Activated CD4-positive, alpha-beta memory T cell treated with anti-CD3 and anti-CD28 coated beads for 36 hours (primary cell): Measurements from ENCODE around the gene CACNA1E. TPM values are rescaled to one million over a fixed set of nuclear protein-coding genes. Genes with fewer than 3 reads are reported as not detected.

Source experiments
- CTCF ChIA-PET: fragments of 350-600 bp; sonication (Branson Sonifier 250); formaldehyde crosslinking; loops from one replicate; lab custom pipeline; 2021; ENCODE audit warnings: antibody characterized with exemption, inconsistent platforms; lab: Charles Lee
- POLR2A ChIA-PET: fragments of 350-600 bp; sonication (Branson Sonifier 250); formaldehyde crosslinking; loops from one replicate; lab custom pipeline; 2021; ENCODE audit warnings: antibody characterized with exemption; lab: Charles Lee
- DNase-seq: peaks from one replicate; pipeline ENCODE4 v3.0.0-alpha.2; 2020
- H3K27ac Mint-ChIP-seq: one replicate; pipeline ENCODE4 v1.8.0; 2021; ENCODE audit warnings: mixed read lengths
- H3K27me3 Mint-ChIP-seq: one replicate; pipeline ENCODE4 v1.8.0; 2021; ENCODE audit warnings: mixed read lengths
- H3K36me3 Mint-ChIP-seq: one replicate; pipeline ENCODE4 v1.8.0; 2021; ENCODE audit warnings: mixed read lengths
- H3K4me1 Mint-ChIP-seq: one replicate; pipeline ENCODE4 v1.8.0; 2021; ENCODE audit warnings: low read depth, mixed read lengths
- H3K4me3 Mint-ChIP-seq: one replicate; pipeline ENCODE4 v1.8.0; 2021; ENCODE audit warnings: mild to moderate bottlenecking, mixed read lengths
- H3K9me3 Mint-ChIP-seq: one replicate; pipeline ENCODE4 v1.8.0; 2021; ENCODE audit warnings: mixed read lengths
- intact Hi-C: fragments of 100-400 bp; cut with micrococcal nuclease; formaldehyde crosslinking; loops from one replicate; pipeline ENCODE4 v1.15.1; 2023
- total RNA-seq, 2 experiments: library from RNA; stranded (reverse); gene quantifications; one replicate each; pipeline ENCODE4 v1.2.3, GENCODE V29; 2021

CACNA1E gene
- total RNA-seq, 2 experiments from 2014 or later, result not detected

DNA sequence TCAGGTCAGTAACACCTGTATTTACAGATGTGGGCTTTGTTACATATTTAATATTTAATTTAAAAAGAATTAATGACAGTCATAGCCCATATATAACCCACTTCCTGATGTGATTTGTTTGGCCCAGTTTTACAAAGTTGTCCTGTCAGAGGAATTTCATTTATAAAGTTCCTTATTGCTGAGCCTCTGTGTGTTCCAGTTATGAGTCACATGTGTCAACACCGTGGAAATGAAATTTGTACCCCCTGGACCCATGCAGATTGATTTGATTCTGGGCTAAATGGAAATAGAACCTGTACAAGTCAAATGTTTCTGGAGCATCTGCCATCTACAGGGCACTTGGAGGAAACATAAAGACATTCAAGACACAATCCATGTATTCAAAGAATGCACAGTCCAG, 149.2 kb downstream of the CACNA1E start:
- ChIA-PET CTCF (interaction anchor here (0.6 kb wide), 1 partner anchor 13 kb away, joined by 3 read pairs; no protein-coding TSS in a partner anchor), POLR2A (no interaction called here)
- no peaks in the 10 kb centered on the region for H3K4me1 Mint-ChIP-seq
- H3K9me3 Mint-ChIP-seq, result no peaks in the 10 kb centered on the region
- H3K36me3 Mint-ChIP-seq, result no peaks in the 10 kb centered on the region
- H3K4me3 Mint-ChIP-seq, result no peak overlapping the region
- no peaks in the 10 kb centered on the region for H3K27me3 Mint-ChIP-seq
- intact Hi-C loops, result no loop called here
- DNase-seq, result no peak
- no peak overlapping the region for H3K27ac Mint-ChIP-seq

DNA sequence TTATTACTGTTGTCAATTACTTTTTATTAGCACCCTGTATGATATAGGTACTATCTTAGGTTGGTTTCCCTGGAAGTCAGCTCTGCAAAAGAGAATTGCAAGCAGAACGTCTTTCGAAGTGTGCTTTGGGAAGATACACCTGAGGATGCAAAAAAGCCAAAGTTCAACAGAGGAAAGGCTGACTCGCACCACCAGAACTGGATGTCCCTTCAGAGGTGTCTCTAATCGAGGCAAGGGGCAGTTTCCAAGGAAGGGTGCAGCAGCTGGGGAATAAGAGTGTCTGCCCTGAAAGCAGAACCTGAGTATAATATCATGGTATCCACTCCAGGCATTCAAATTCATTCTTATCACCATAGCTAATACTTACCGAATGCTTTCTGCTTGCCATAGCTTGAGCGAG, 149.6 kb downstream of the CACNA1E start:
- no peaks in the 10 kb centered on the region for H3K27me3 Mint-ChIP-seq
- no peak overlapping the region for H3K27ac Mint-ChIP-seq
- ChIA-PET POLR2A (no interaction called here), CTCF (interaction anchor here (0.6 kb wide), 1 partner anchor 13 kb away, joined by 3 read pairs; no protein-coding TSS in a partner anchor)
- H3K4me3 Mint-ChIP-seq, result no peak overlapping the region
- no peaks in the 10 kb centered on the region for H3K4me1 Mint-ChIP-seq
- DNase-seq, result no peak
- no peaks in the 10 kb centered on the region for H3K36me3 Mint-ChIP-seq
- H3K9me3 Mint-ChIP-seq, result no peaks in the 10 kb centered on the region
- intact Hi-C loops, result no loop called here

DNA sequence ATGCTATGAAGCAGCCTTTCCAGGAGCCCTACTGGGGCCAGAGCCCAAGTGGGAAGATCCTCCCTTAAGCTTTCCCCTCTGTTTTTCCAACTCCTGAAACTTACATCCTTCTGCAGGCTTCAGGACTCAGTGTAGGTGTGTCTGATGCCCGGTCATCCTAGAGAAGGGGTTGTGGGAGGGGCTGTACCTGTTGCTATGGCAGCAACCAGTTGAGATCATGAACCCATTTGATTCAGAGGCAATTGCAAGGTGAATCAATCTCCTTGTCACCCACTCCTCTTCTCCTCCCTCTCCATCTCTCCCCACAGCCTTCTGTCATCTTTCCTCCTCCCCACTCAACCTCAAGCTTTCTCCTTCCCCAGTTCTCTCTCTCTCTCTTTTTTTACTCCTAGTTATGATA, 151.8 kb downstream of the CACNA1E start:
- DNase-seq, result no peak
- no peak overlapping the region for H3K27ac Mint-ChIP-seq
- CTCF ChIA-PET, result no interaction called here
- H3K27me3 Mint-ChIP-seq, result peaks cover 4% of the 10 kb centered on the region
- H3K36me3 Mint-ChIP-seq, result no peaks in the 10 kb centered on the region
- intact Hi-C loops, result no loop called here
- no peaks in the 10 kb centered on the region for H3K4me1 Mint-ChIP-seq
- H3K4me3 Mint-ChIP-seq, result no peak overlapping the region
- no peaks in the 10 kb centered on the region for H3K9me3 Mint-ChIP-seq
- POLR2A ChIA-PET, result no interaction called here

DNA sequence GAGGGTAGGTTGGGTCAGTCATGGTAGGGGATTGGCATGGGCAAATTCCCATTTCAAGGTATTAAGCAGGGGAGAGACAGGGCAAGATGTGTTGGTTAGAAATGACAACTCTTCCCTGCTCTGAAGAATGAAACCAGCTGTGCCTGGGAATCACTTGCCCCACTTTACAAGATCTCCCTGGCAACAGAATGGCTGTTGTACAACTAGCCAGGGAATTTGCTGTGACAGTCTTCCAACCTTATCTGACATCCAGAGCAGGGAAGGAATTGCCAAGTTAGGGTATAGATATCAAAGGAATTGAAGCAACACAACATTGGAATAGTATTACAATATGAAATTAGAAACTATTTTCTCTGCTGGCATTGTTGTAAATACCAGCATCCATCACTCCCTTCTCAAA, 154.7 kb downstream of the CACNA1E start:
- Mint-ChIP-seq H3K9me3 (no peaks in the 10 kb centered on the region), H3K27ac (no peak overlapping the region), H3K4me3 (no peak overlapping the region), H3K36me3 (no peaks in the 10 kb centered on the region), H3K27me3 (peaks cover 8% of the 10 kb centered on the region), H3K4me1 (no peaks in the 10 kb centered on the region)
- intact Hi-C loops, result no loop called here
- POLR2A ChIA-PET, result no interaction called here
- CTCF ChIA-PET, result no interaction called here
- no peak for DNase-seq

DNA sequence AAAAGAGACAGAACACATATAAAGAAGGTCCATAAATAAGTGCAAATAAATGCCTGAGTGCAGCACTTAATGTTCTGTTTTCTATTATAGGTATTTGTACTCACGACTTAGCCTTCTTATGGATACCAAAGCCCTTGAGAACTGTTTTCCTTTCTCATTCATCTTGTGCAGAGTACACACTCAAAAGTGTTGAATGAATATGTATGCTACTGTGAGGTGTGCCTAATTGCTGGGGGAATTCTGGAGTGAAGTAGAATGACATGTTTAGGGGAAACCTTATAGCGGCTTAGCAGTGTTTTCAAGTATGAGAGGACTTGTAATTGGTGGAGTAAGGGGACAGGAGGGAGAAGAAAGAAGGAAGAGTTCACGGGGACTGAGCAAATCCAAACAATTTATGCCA, 157.6 kb downstream of the CACNA1E start:
- no peak overlapping the region for H3K4me3 Mint-ChIP-seq
- H3K36me3 Mint-ChIP-seq, result no peaks in the 10 kb centered on the region
- POLR2A ChIA-PET, result no interaction called here
- H3K9me3 Mint-ChIP-seq, result no peaks in the 10 kb centered on the region
- intact Hi-C loops, result no loop called here
- no peak overlapping the region for H3K27ac Mint-ChIP-seq
- DNase-seq, result no peak
- CTCF ChIA-PET, result no interaction called here
- H3K4me1 Mint-ChIP-seq, result no peaks in the 10 kb centered on the region
- peaks cover 14% of the 10 kb centered on the region for H3K27me3 Mint-ChIP-seq

DNA sequence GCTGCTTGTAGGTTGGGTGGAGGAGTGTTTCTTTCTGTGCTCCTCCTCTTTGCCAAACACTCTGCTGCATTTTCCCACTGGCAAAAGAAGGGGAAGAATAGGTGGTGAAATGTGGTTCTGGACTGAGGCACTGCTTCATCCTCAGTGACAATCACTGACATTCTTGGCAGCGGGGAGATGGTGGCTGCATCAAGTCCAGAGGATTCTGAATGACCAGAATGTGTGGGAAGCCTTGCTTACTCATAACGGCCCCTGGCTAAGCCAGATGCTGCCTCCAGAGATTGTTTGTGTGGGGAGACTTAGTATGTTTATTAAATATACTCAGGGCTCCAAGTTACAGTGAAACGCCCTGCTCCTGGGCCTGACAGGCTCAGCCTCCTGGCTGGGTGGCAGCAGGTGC, 160.3 kb downstream of the CACNA1E start:
- POLR2A ChIA-PET, result no interaction called here
- no peak overlapping the region for H3K4me3 Mint-ChIP-seq
- H3K4me1 Mint-ChIP-seq, result no peaks in the 10 kb centered on the region
- H3K36me3 Mint-ChIP-seq, result no peaks in the 10 kb centered on the region
- no peak overlapping the region for H3K27ac Mint-ChIP-seq
- no peaks in the 10 kb centered on the region for H3K9me3 Mint-ChIP-seq
- DNase-seq, result no peak
- peaks cover 15% of the 10 kb centered on the region for H3K27me3 Mint-ChIP-seq
- CTCF ChIA-PET, result no interaction called here
- intact Hi-C loops, result no loop called here

DNA sequence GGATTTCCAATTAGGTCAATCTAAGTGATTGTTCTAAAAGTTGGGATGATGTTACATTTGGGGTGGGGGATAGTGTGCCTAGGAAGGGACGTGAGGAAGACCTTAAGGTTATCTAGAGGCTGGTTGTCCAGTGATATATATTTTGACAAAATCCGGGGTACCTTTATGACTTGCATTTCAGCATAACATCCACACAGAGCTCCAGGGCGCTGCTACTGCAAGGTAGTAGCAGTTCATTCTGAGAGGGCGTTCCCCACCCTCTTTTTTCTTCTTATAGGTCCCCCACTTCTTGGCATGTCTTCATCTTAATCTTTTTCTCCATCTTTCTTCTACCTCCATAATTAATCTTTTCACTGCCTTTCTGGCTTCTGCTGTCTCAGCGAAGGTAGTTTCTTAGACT, 161.9 kb downstream of the CACNA1E start:
- Mint-ChIP-seq H3K4me1 (no peaks in the 10 kb centered on the region), H3K4me3 (no peak overlapping the region), H3K27ac (no peak overlapping the region), H3K36me3 (no peaks in the 10 kb centered on the region), H3K9me3 (no peaks in the 10 kb centered on the region), H3K27me3 (peaks cover 11% of the 10 kb centered on the region)
- intact Hi-C loops, result no loop called here
- ChIA-PET POLR2A (no interaction called here), CTCF (interaction anchor here (0.7 kb wide), 1 partner anchor 13 kb away, joined by 3 read pairs; no protein-coding TSS in a partner anchor)
- no peak for DNase-seq

DNA sequence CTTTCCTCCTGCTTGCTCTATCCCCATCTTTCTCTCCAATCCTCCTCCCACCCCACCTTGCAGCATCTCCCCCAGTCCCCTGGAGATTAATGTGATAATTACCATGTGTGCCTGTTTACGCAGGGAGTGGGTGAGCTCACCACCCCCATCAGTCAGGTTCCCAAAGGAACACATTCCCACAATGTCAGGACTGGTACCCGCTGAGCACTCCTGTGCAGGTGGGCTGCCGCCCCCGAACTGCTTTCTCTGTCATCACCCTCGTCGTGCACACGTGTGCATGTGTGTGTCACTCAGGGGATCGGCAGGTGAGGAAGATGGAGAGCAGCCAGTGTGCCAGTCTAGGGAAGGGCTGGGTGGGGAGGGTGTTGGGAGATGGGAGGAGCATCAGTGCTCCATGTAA, 163.4 kb downstream of the CACNA1E start:
- no peak for DNase-seq

DNA sequence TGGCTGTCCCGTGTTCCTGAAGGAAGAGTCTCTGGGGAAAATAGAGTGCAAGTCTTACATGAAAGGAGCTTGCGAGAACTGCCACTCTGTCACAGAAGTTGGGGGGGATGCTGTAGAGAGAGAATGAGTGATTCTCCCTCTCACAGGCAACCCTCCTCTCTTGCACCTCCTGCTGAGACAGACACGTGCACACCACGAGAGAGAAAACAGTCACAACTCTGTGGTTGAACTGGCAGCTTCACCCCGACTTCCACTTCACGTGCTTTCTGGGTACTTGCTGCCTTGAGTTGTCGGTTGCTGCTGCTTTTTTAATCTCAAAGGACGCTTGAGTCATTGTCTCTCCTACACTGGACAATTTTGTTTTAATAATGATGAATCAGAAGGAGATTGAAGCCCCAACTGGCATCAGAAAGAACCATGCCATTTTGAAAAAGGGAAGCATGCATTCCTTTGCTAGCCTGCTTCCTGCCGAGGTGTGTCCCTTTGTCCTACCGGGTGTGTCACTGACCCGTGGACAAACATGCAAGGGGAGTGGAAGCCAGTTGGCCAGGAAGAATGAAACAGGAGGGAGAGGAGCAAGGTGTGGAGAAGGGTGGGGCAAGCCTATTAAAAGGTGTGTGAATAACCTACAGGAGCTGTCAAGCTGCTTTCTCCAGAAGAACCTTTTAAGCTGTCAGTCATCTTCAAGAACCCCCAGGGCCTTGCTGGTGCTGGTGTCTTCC, 164.2 kb downstream of the CACNA1E start:
- no peak overlapping the region for H3K4me3 Mint-ChIP-seq
- intact Hi-C loops, result no loop called here

More for the DNA sequence above, 163.4 kb downstream of the CACNA1E start:
- POLR2A ChIA-PET, result no interaction called here
- peaks cover 12% of the 10 kb centered on the region for H3K27me3 Mint-ChIP-seq
- no peaks in the 10 kb centered on the region for H3K36me3 Mint-ChIP-seq
- H3K4me3 Mint-ChIP-seq, result no peak overlapping the region
- intact Hi-C loops, result no loop called here
- H3K4me1 Mint-ChIP-seq, result no peaks in the 10 kb centered on the region
- no peak overlapping the region for H3K27ac Mint-ChIP-seq
- H3K9me3 Mint-ChIP-seq, result no peaks in the 10 kb centered on the region
- CTCF ChIA-PET, result no interaction called here

DNA sequence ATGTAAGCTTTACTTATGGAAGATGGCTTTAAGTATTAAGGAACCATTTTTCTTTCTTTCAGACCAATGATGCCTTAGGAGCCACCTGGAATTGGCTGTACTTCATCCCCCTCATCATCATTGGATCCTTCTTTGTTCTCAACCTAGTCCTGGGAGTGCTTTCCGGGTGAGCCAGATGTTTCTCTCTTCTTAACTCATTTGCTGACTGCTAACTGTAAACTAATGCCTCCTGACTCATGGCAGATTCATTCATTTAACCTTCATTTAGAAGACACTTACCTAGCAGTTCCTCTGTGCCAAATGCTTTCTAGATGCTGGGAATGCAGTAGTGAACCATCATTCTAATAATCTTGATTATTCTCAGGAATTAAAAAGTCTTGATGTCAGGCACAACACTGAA, 168.0 kb downstream of the CACNA1E start:
- ChIA-PET CTCF (no interaction called here), POLR2A (no interaction called here)
- H3K27me3 Mint-ChIP-seq, result peaks cover 10% of the 10 kb centered on the region
- no peak overlapping the region for H3K27ac Mint-ChIP-seq
- H3K36me3 Mint-ChIP-seq, result no peaks in the 10 kb centered on the region
- H3K4me3 Mint-ChIP-seq, result no peak overlapping the region
- no peaks in the 10 kb centered on the region for H3K4me1 Mint-ChIP-seq
- no peaks in the 10 kb centered on the region for H3K9me3 Mint-ChIP-seq
- DNase-seq, result no peak
- intact Hi-C loops, result no loop called here

More for the DNA sequence above, 164.2 kb downstream of the CACNA1E start:
- H3K27me3 Mint-ChIP-seq, result peaks cover 15% of the 10 kb centered on the region
- CTCF ChIA-PET, result no interaction called here
- no peak for DNase-seq
- no peak overlapping the region for H3K27ac Mint-ChIP-seq
- no peaks in the 10 kb centered on the region for H3K36me3 Mint-ChIP-seq
- no peaks in the 10 kb centered on the region for H3K9me3 Mint-ChIP-seq
- no peaks in the 10 kb centered on the region for H3K4me1 Mint-ChIP-seq
- POLR2A ChIA-PET, result no interaction called here

DNA sequence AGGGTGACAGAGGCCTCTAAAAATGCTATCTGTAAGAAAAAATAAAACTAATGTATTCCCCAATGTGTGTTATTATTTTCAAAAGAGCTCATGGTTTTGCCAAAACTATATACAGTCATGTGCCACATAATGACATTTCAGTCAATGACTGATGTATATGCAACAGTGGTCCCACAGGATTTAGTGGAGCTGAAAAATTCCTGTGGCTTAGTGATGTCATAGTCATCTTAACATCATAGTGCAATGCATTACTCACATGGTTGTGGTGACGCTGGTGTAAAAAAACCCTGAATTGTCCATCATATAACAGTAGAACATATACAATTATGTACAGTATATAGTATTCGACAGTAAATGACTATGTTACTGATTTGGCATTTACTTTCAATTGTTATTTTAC, 172.4 kb downstream of the CACNA1E start:
- ChIA-PET POLR2A (no interaction called here), CTCF (no interaction called here)
- no peaks in the 10 kb centered on the region for H3K36me3 Mint-ChIP-seq
- H3K27ac Mint-ChIP-seq, result no peak overlapping the region
- no peaks in the 10 kb centered on the region for H3K4me1 Mint-ChIP-seq
- H3K9me3 Mint-ChIP-seq, result no peaks in the 10 kb centered on the region
- intact Hi-C loops, result no loop called here
- H3K4me3 Mint-ChIP-seq, result no peak overlapping the region
- DNase-seq, result no peak
- peaks cover 15% of the 10 kb centered on the region for H3K27me3 Mint-ChIP-seq

DNA sequence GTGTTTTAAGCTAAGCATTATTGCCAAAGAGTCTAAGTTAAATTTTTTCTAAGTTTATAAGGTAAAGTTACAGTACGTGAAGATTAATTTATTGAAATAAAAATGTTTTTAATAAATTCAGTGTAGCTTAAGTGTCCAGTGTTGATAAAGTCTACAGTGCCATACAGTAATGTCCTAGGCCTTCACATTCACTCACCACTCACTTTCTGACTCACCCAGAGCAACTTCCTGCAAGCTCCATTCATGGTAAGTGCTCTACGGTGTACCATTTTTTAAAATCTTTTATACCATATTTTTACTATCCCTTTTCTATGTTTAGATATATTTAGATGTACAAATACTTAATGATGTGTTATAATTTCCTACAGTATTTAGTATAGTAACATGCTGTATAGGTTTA, 173.2 kb downstream of the CACNA1E start:
- Mint-ChIP-seq H3K4me3 (no peak overlapping the region), H3K4me1 (no peaks in the 10 kb centered on the region), H3K27ac (no peak overlapping the region), H3K27me3 (peaks cover 12% of the 10 kb centered on the region), H3K36me3 (no peaks in the 10 kb centered on the region), H3K9me3 (no peaks in the 10 kb centered on the region)
- intact Hi-C loops, result no loop called here
- ChIA-PET POLR2A (no interaction called here), CTCF (no interaction called here)
- no peak for DNase-seq

DNA sequence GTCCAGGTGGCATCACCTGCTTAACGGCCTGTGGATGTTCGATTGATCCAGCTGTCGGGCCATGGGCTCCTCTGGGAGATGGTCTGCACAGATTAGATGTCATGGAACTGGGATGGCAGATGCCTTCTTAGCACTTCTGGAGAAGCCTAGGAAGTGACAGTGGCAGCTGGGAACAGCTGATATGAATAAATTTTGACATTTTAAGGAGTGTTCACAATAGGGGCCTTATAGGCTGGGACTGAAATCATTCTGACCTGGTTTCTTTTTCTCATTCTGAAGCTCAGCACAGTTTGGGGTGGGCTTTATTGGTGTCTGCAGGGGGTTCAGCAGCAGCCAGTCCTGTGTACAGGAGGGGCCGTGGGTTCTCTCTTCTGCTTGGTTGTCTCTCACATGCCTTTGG, 175.3 kb downstream of the CACNA1E start:
- DNase-seq, result no peak
- no peaks in the 10 kb centered on the region for H3K9me3 Mint-ChIP-seq
- ChIA-PET POLR2A (no interaction called here), CTCF (no interaction called here)
- H3K4me3 Mint-ChIP-seq, result no peak overlapping the region
- intact Hi-C loops, result no loop called here
- peaks cover 6% of the 10 kb centered on the region for H3K27me3 Mint-ChIP-seq
- H3K4me1 Mint-ChIP-seq, result no peaks in the 10 kb centered on the region
- H3K27ac Mint-ChIP-seq, result no peak overlapping the region
- H3K36me3 Mint-ChIP-seq, result no peaks in the 10 kb centered on the region
